Activated effector memory CD4-positive, alpha-beta T cell treated with anti-CD3 and anti-CD28 coated beads, Interleukin-2, amount 50 U/mL, for 16 hours (primary cell): ENCODE measurements around the gene THBD.
"Not testable (repeated sequence)": the region's sequence is repeated elsewhere in the genome, so short reads cannot be mapped to it uniquely, and the experiment has no call there.

Source experiments
- DNase-seq: peaks from one replicate; pipeline ENCODE4 v3.0.0-alpha.2; 2020

THBD gene

DNA sequence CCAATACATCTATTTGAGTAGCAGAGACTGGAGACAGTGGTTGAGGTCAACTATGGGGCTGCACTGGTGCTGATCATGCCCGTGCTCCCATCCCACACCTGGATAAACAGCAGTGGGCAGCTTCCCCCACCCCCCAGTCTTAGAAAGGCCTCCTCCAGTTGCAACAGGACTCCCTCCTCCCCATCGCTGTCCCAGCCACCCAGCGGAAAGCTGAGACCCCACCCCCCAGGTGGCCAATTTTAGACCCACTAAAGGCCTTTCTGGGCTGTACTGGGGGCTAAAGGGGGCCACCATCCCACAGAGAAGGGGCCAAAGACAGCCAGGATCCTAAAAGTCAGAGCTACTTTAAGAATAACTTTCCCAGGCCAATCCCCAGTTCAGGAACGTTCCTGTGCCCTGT lies 15.6 kb downstream of the THBD start:
- no peak for DNase-seq

GRCh38 chr20:23032750-23033078 lies 16.8 kb downstream of the THBD start:
- DNase-seq = no peak

DNA sequence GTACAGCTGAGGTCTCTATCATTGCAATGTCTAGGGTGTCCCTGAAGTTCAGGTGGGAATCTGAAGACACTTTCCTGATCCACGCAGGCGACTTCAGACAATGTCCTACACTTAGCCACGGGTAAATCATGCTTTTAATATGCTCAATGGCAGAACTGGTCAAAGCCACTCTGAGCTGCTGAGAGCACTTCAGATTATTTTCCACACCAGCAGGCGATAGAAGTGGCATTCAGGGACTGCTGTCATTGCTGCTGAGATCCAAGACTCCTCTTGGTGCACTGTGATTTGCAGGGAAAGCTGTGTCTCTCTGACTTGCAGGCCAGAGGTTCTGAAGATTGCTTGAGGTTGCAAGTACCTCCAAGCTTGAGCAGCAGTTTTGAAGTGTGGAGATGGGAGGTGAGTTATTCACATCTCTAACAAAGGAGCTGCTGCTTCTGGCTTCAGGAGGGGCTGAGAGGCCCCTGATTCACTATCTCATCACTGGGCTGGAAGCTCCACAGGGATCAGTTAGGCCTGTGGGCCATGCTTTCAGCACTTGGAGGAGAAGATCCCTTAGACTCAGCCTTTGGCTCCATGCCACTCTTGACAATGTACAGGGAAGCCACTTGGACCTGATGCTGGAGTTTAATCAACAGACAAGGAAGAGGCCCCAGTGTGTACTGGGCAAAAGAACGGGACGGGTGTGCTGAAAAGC lies 17.3 kb downstream of the THBD start:
- DNase-seq = no peak

DNA sequence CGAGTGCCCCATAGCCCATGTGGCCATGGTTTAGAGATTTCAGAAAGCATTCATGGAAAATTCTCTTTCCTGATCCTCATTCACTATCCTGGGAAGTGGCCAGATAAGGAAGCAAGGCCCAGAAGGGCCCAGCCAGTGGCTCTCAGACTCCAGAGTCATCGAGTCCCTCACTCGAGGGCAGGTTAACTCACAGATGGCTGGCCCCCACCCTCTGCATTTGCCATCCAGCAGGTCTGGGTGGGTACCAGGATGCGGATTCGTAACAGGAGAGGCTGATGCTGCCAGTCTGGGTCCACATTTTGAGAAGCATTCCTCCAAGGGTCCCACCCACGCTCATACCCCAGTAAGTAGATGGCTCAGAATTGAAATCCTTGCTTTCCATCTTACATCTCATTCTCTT lies 18.1 kb downstream of the THBD start:
- DNase-seq = no peak

- DNase-seq = no peak
Observed at GRCh38 chr20:23029324-23029723, 20.1 kb downstream of the THBD start.

- no peak for DNase-seq
Observed at GRCh38 chr20:23028392-23028791, 21.1 kb downstream of the THBD start.

DNA sequence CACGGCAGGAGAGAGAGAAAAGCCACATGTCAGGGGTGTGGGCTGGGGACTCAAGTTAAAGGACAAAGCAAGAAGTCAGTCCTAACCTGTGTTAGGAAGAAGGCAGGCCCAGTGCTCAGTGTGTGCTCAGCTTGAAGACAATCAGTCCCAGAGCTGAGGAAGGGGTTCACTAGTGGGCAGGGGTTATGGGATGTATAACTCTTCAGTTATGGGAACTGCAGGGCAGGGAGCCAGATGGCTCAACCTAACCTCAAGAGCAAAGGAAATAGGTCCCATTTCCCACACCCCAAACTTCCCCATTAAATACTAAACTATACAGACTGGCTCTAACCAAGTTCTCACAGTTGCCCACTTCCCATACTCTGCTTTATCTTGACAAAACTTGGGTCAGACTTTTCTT lies 21.8 kb downstream of the THBD start:
- no peak for DNase-seq

- not testable (repeated sequence) for DNase-seq
Observed at GRCh38 chr20:23025503-23025902, 24.0 kb downstream of the THBD start.

DNA sequence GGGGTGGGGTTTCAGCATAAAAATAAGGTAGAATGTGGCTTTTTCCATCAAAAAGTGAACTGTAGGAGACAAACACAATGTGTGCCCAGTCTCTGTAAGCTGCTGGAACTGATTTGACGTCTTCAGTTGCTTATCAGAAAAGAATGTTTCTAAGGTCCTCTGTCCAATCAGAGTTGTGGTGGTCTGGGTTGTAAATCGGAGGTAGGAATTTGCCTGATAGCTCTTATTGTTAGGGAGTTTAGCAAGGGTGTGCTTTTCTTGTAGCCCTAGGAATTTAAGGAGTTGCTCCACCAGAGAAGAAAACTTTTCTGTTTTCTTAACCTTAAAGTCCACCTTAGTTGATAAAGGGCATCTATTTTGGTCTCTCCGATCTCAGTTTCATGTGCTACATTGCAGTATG lies 24.8 kb downstream of the THBD start:
- no peak for DNase-seq

GRCh38 chr20:23023621-23024177 lies 25.8 kb downstream of the THBD start:
- no peak for DNase-seq

- no peak for DNase-seq
Observed at GRCh38 chr20:23022849-23023248, 26.6 kb downstream of the THBD start.

GRCh38 chr20:23021951-23022350 lies 27.5 kb downstream of the THBD start:
- no peak for DNase-seq

DNA sequence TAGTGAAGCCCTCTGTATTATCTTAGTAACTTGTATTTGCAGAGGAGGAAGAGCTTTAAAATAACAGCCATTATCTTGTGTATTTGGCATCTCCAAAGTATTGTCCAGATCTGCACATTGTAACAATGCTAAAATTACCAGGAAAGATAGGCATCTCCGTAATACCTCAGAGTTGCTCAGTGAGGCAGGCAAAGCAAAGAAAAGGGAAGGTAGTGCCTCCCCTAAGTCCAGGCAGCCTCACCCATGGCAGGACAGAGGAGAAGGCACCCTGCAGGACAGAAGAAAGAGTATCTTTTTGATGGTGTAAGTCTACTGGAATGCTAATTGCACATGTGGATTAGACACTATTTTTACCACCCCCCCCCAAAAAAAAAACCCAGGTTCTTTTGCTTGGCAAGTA lies 27.9 kb downstream of the THBD start:
- no peak for DNase-seq

GRCh38 chr20:23020230-23021018 lies 29.0 kb downstream of the THBD start:
- no peak for DNase-seq

DNA sequence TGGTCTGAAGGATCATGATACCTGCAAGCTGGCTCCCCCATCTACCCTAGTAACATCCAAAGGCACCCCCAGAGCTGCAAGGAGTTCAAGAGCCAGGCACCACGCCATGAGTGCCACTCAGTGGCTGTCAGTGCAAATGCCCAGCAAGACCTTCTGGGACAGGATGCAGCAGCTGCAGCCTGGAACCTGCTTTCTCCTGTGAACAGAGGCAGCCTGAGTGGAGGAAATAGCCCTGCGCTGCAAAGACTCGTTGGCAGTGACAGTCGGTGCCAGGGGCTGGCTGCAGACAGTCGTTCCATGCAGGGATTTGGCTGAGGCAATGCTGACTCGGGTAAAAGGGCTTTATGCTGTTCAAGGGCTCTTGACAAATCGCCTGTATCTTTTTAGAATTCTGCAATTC lies 30.1 kb downstream of the THBD start:
- no peak for DNase-seq

GRCh38 chr20:23018941-23019340 lies 30.5 kb downstream of the THBD start:
- DNase-seq = no peak

GRCh38 chr20:23018432-23018831 lies 31.0 kb downstream of the THBD start:
- no peak for DNase-seq

- DNase-seq = no peak
Observed at GRCh38 chr20:23017516-23017915, 32.0 kb downstream of the THBD start.

GRCh38 chr20:23013429-23013828 lies 36.0 kb downstream of the THBD start:
- no peak for DNase-seq

GRCh38 chr20:23011008-23011721 lies 38.3 kb downstream of the THBD start:
- no peak for DNase-seq

- DNase-seq = no peak
Observed at GRCh38 chr20:23010096-23010495, 39.4 kb downstream of the THBD start.

- DNase-seq = no peak
Observed at GRCh38 chr20:23009636-23010035, 39.8 kb downstream of the THBD start.

DNA sequence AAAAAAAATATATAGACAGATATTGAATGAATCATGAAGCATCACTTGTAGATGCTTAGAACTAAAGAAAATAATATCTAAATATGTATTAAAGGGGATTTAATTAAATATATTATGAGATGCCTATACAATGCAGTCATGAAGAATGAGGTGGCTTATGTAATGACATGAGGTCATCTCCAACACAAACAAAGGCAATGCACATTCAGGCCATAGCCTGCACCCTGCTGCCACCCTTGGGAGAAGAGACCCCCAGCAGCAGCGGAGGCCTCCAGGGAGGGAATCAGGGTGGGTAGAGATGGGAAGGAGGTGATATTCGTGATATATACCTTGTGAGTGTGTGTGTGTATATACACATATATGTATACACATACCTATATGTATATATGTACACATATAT lies 40.8 kb downstream of the THBD start:
- DNase-seq = no peak
